NB4 (cell line): ENCODE measurements around the gene CCNI2.
"Not testable (repeated sequence)": the region's sequence is repeated elsewhere in the genome, so short reads cannot be mapped to it uniquely, and the experiment has no call there.

Experiments used
- DNase-seq: peaks from one replicate; pipeline ENCODE4 v3.0.0; 2010; ENCODE audit warnings: low read depth
- H3K4me3 ChIP-seq: one replicate; pipeline ENCODE4 v1.5.1; 2011; ENCODE audit warnings: mild to moderate bottlenecking, low read depth, low read length, moderate library complexity
- MAX ChIP-seq: IDR thresholded peaks from 2 replicates; pipeline ENCODE4 v1.6.1; 2011; ENCODE audit warnings: low read depth, low read length
- MYC ChIP-seq: IDR thresholded peaks from 2 replicates; pipeline ENCODE4 v1.6.1; 2011; ENCODE audit warnings: low read depth, low read length
- POLR2A ChIP-seq: IDR thresholded peaks from 2 replicates; pipeline ENCODE4 v1.6.1; 2011; ENCODE audit warnings: mild to moderate bottlenecking; ENCODE audit not compliant: insufficient read length; ENCODE audit errors: extremely low read depth
- TF ChIP-seq, protein P1 (sequence below): IDR thresholded peaks from one replicate; pipeline ENCODE4 v1.5.1; 2012; ENCODE audit warnings: low read depth, low read length

The CCNI2 gene

DNA sequence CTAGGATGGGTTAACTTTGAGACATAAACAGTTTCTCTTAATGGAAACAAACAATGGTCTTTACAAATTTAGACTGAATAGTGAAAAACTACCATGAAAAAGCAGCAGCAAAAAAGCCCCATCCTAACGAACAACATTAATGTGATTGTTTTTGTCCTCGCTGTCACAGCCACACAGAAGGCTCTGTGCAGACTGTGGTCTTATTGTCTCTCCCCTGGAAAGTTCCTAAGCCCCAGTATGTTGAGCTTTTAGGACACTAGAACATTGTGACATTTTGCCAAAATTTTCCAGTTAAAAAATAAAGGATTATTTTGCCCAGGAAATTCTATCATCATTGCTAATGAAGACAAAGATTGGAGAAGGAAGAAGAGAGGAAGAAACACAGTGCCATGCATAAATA is 53.3 kb downstream of the CCNI2 start:
- H3K4me3 ChIP-seq = no peak overlapping the region
- no peak for DNase-seq
- TF ChIP-seq POLR2A (no peak), MAX (no peak), MYC (no peak)
- TF ChIP-seq, protein P1, sequence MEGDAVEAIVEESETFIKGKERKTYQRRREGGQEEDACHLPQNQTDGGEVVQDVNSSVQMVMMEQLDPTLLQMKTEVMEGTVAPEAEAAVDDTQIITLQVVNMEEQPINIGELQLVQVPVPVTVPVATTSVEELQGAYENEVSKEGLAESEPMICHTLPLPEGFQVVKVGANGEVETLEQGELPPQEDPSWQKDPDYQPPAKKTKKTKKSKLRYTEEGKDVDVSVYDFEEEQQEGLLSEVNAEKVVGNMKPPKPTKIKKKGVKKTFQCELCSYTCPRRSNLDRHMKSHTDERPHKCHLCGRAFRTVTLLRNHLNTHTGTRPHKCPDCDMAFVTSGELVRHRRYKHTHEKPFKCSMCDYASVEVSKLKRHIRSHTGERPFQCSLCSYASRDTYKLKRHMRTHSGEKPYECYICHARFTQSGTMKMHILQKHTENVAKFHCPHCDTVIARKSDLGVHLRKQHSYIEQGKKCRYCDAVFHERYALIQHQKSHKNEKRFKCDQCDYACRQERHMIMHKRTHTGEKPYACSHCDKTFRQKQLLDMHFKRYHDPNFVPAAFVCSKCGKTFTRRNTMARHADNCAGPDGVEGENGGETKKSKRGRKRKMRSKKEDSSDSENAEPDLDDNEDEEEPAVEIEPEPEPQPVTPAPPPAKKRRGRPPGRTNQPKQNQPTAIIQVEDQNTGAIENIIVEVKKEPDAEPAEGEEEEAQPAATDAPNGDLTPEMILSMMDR = no peak

DNA sequence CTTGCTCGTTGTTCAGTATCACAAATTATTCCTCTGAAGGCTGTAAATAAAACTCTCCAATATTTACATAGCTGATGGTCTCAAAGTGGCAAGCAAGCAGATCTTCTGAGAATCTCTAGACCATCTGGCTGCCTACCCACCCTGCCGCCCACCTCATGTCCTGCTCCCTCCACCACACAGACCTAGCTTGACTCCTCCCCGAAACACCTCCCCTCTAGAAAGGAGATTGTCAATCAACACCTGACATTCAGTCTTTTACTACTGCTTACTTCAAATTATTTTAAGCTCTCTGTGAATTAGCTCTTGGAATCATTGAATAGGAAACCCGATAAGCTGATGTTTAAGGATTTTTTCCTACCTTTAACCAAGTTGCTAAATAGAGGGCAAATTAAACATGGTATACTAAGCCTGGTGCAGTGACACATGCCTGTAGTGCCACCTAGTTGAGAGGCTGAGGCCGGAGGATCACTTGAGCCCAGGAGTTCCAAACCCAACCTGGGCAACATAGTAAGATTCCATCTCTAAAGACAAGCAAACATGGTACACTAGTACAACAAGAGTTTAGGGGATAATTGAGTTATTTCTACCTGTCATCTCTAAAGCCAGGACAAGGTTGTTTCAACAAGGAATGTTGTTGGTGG is 54.9 kb downstream of the CCNI2 start:
- TF ChIP-seq, protein P1 = no peak
- TF ChIP-seq MYC = no peak
- TF ChIP-seq MAX = no peak
- TF ChIP-seq POLR2A = no peak
- no peak for DNase-seq
- H3K4me3 ChIP-seq = no peak overlapping the region

DNA sequence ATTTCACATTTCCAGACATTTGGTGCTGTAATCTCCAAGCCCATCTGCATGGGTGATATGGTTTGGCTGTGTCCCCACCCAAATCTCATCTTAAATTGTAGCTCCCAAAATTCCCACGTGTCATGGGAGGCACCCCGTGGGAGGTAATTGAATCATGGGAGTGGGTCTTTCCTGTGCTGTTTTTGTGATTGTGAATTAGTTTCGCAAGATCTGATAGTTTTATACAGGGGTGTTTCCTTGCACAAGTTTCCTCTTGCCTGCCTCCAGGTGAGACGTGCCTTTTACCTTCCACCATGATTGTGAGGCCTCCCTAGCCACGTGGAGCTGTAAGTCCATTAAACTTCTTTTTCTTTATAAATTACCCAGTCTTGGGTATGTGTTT is 55.5 kb downstream of the CCNI2 start:
- not testable (repeated sequence) for H3K4me3 ChIP-seq, DNase-seq
